Measurements from ENCODE around the gene DHRS11.

The DHRS11 gene

GRCh38 chr17:36629970-36630502, 38.4 kb downstream of the DHRS11 start:
- peaks cover 0 to 44% of the 10 kb centered on the region in 2 donors for H3K27me3 ChIP-seq
- DNase-seq, result no peak
- H3K4me3 ChIP-seq, result no peak overlapping the region
- H3K4me1 ChIP-seq, result no peaks in the 10 kb centered on the region
- no peaks in the 10 kb centered on the region for H3K9me3 ChIP-seq
- intact Hi-C loops (cut with DNase I; ENCODE audit: low total_unique reads), result loop anchor here (5.0 kb wide), 1 partner anchor 417 kb away; no protein-coding TSS in a partner anchor
- H3K27ac ChIP-seq, result no peak overlapping the region
- H3K36me3 ChIP-seq, result no peaks in the 10 kb centered on the region
- no peak for TF ChIP-seq CTCF (IDR thresholded peaks at IDR 0.05)

GRCh38 chr17:36631022-36631421, 39.3 kb downstream of the DHRS11 start:
- no peaks in the 10 kb centered on the region for H3K4me1 ChIP-seq
- H3K27ac ChIP-seq, result no peak overlapping the region
- H3K4me3 ChIP-seq, result no peak overlapping the region
- DNase-seq, result no peak
- no peaks in the 10 kb centered on the region for H3K9me3 ChIP-seq
- H3K36me3 ChIP-seq, result no peaks in the 10 kb centered on the region
- peaks cover 0 to 51% of the 10 kb centered on the region in 2 donors for H3K27me3 ChIP-seq
- intact Hi-C loops (cut with DNase I; ENCODE audit: low total_unique reads), result no loop called here
- no peak for TF ChIP-seq CTCF (IDR thresholded peaks at IDR 0.05)

- no peak overlapping the region for H3K4me3 ChIP-seq
- no peak for DNase-seq
- no peaks in the 10 kb centered on the region for H3K36me3 ChIP-seq
- intact Hi-C loops (cut with DNase I; ENCODE audit: low total_unique reads), result no loop called here
- no peaks in the 10 kb centered on the region for H3K9me3 ChIP-seq
- H3K27ac ChIP-seq, result no peak overlapping the region
- H3K4me1 ChIP-seq, result no peaks in the 10 kb centered on the region
- no peak for TF ChIP-seq CTCF (IDR thresholded peaks at IDR 0.05)
- H3K27me3 ChIP-seq, result peaks cover 0 to 64% of the 10 kb centered on the region in 2 donors
Measured at GRCh38 chr17:36632916-36633771, 41.5 kb downstream of the DHRS11 start.

- peaks cover 0 to 97% of the 10 kb centered on the region in 2 donors for H3K27me3 ChIP-seq
- no peak overlapping the region for H3K4me3 ChIP-seq
- no peaks in the 10 kb centered on the region for H3K36me3 ChIP-seq
- H3K27ac ChIP-seq, result no peak overlapping the region
- H3K9me3 ChIP-seq, result no peaks in the 10 kb centered on the region
- peaks cover 0 to 21% (median 17%) of the 10 kb centered on the region in 4 donors for H3K4me1 ChIP-seq
- no peak for TF ChIP-seq CTCF (IDR thresholded peaks at IDR 0.05)
- intact Hi-C loops (cut with DNase I; ENCODE audit: low total_unique reads), result no loop called here
- DNase-seq, result no peak
Measured at GRCh38 chr17:36640346-36640745, 48.7 kb downstream of the DHRS11 start.

- intact Hi-C loops (cut with DNase I; ENCODE audit: low total_unique reads), result no loop called here
- H3K36me3 ChIP-seq, result no peaks in the 10 kb centered on the region
- no peak overlapping the region for H3K4me3 ChIP-seq
- peaks cover 0 to 97% of the 10 kb centered on the region in 2 donors for H3K27me3 ChIP-seq
- DNase-seq, result no peak
- no peaks in the 10 kb centered on the region for H3K9me3 ChIP-seq
- TF ChIP-seq CTCF (IDR thresholded peaks at IDR 0.05), result no peak
- H3K27ac ChIP-seq, result no peak overlapping the region
- H3K4me1 ChIP-seq, result peaks cover 0 to 21% (median 17%) of the 10 kb centered on the region in 4 donors
Measured at GRCh38 chr17:36640836-36641235, 49.2 kb downstream of the DHRS11 start.
